DND-41 (cell line): ENCODE results near the gene LIMS2.

Experiments
- ATAC-seq: fragments of 200-7000 bp; cut with Tn5 transposase; 3 replicates; pipeline ENCODE4 v1.9.1; 2021; ENCODE audit warnings: low read depth; ENCODE audit not compliant: insufficient read depth
- DNase-seq: peaks from one replicate; pipeline ENCODE4 v3.0.0-alpha.2; 2020
- H2AFZ ChIP-seq: 2 replicates; pipeline ENCODE4 v1.6.0; 2012; ENCODE audit warnings: low read depth, low read length
- H3K27ac ChIP-seq: 2 replicates; pipeline ENCODE4 v1.5.1; 2012; ENCODE audit warnings: low read length, inconsistent platforms
- H3K27me3 ChIP-seq: fragments of 200-600 bp; sonication (generic); 2 replicates; pipeline ENCODE4 v1.6.0; 2012; ENCODE audit warnings: low read length, mild to moderate bottlenecking, inconsistent platforms; ENCODE audit not compliant: insufficient read depth, poor library complexity
- H3K36me3 ChIP-seq: 2 replicates; pipeline ENCODE4 v1.5.1; 2012; ENCODE audit warnings: low read length, inconsistent platforms; ENCODE audit not compliant: insufficient read depth
- H3K4me1 ChIP-seq: 2 replicates; pipeline ENCODE4 v1.5.1; 2012; ENCODE audit warnings: mild to moderate bottlenecking, low read length; ENCODE audit not compliant: insufficient read depth
- H3K4me2 ChIP-seq: 2 replicates; pipeline ENCODE4 v1.6.0; 2012; ENCODE audit warnings: mild to moderate bottlenecking, moderate library complexity, low read length, inconsistent platforms; ENCODE audit not compliant: insufficient read depth
- H3K4me3 ChIP-seq, 2 experiments: fragments of 200-600 bp in 1 of 2; shearing (Covaris generic) in 1 of 2; 2 replicates each; pipeline ENCODE4 v1.5.1; 2012 to 2016; ENCODE audit warnings: inconsistent platforms in 2 of 2, low read length in 2 of 2, mild to moderate bottlenecking in 2 of 2, low read depth in 1 of 2, moderate library complexity in 1 of 2
- H3K79me2 ChIP-seq: 2 replicates; pipeline ENCODE4 v1.6.0; 2012; ENCODE audit warnings: low read length, inconsistent platforms; ENCODE audit not compliant: insufficient read depth
- H3K9ac ChIP-seq: 2 replicates; pipeline ENCODE4 v1.6.0; 2012; ENCODE audit warnings: low read depth, mild to moderate bottlenecking, inconsistent platforms, low read length, moderate library complexity
- H3K9me3 ChIP-seq: 2 replicates; pipeline ENCODE4 v1.5.1; 2012; ENCODE audit warnings: low read length, moderate library complexity, mild to moderate bottlenecking, inconsistent platforms; ENCODE audit not compliant: insufficient read depth, severe bottlenecking
- H4K20me1 ChIP-seq: 2 replicates; pipeline ENCODE4 v1.6.0; 2012; ENCODE audit warnings: low read length; ENCODE audit not compliant: insufficient read depth
- EZH2 ChIP-seq: IDR thresholded peaks from 3 replicates; pipeline ENCODE4 v1.6.1; 2012; ENCODE audit warnings: borderline replicate concordance, low read depth, mild to moderate bottlenecking, moderate library complexity, low read length, inconsistent platforms; ENCODE audit not compliant: severe bottlenecking
- TF ChIP-seq, protein P1 (sequence below): IDR thresholded peaks from 2 replicates; pipeline ENCODE4 v1.5.1; 2012; ENCODE audit warnings: borderline replicate concordance, low read length, moderate library complexity, mild to moderate bottlenecking; ENCODE audit not compliant: poor library complexity, severe bottlenecking; ENCODE audit errors: extremely low read depth

Gene LIMS2

DNA sequence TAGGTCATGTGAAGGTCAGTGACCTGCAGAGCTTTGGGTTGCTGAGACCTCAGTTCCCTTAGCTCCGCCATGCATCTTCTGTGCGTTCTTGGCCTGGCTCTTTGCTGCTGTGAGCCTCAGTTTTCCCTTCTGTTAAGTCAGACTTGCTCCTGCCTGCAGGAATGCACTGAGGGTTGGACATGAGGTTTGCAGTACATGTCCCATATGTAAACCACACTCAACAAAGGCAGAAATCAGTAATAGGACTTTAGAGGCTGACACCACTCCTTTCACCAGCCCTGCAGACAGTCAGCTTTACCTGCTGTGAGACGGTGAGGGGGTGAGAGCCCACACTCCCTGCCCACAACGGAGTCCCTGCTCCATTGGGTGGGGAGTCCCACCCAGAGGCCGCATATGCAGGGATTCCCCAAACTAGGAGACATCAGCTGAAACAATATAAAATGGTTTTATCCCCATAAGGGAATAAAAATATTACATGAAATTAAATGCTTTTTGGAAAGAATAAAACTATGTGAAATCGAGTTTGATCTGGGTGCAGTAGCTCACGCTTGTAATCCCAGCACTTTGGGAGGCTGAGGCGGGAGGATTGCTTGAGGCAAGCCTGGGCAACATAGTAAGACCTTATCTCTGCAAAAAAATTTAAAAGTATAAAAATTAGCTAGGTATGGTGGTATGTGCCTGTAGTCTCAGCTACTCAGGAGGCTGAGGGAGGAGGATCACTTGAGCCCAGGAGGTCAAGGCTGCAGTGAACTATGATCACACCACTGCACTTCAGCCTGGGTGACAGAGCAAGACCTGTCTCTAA is 84.7 kb downstream of the LIMS2 start:
- H3K9me3 ChIP-seq, result no peaks in the 10 kb centered on the region
- no peak overlapping the region; the same call in 1 of the 2 replicates for H3K4me2 ChIP-seq
- H3K9ac ChIP-seq, result peak overlapping the region; percentile 54
- no peaks in the 10 kb centered on the region for H4K20me1 ChIP-seq
- peaks cover 78% of the 10 kb centered on the region for H3K4me1 ChIP-seq
- DNase-seq (no peak), ATAC-seq (no peak)
- no peak overlapping the region for H3K4me3 ChIP-seq
- H3K27me3 ChIP-seq, result no peaks in the 10 kb centered on the region
- no peaks in the 10 kb centered on the region for H3K36me3 ChIP-seq
- H2AFZ ChIP-seq, result no peak overlapping the region; the same call in 1 of the 2 replicates
- H3K79me2 ChIP-seq, result no peaks in the 10 kb centered on the region
- TF ChIP-seq, protein P1, sequence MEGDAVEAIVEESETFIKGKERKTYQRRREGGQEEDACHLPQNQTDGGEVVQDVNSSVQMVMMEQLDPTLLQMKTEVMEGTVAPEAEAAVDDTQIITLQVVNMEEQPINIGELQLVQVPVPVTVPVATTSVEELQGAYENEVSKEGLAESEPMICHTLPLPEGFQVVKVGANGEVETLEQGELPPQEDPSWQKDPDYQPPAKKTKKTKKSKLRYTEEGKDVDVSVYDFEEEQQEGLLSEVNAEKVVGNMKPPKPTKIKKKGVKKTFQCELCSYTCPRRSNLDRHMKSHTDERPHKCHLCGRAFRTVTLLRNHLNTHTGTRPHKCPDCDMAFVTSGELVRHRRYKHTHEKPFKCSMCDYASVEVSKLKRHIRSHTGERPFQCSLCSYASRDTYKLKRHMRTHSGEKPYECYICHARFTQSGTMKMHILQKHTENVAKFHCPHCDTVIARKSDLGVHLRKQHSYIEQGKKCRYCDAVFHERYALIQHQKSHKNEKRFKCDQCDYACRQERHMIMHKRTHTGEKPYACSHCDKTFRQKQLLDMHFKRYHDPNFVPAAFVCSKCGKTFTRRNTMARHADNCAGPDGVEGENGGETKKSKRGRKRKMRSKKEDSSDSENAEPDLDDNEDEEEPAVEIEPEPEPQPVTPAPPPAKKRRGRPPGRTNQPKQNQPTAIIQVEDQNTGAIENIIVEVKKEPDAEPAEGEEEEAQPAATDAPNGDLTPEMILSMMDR, result no peak
- TF ChIP-seq EZH2, result no peak
- peak overlapping the region; percentile 88 for H3K27ac ChIP-seq

GRCh38 chr2:127589841-127590240 is 85.5 kb downstream of the LIMS2 start:
- Histone ChIP-seq H3K4me1 (peaks cover 71% of the 10 kb centered on the region), H3K4me3 (no peak overlapping the region), H3K27ac (peak overlapping the region; percentile 88; the same call in 1 of the 2 replicates), H3K79me2 (no peaks in the 10 kb centered on the region), H3K4me2 (no peak overlapping the region), H3K27me3 (no peaks in the 10 kb centered on the region), H3K9ac (no peak overlapping the region), H4K20me1 (no peaks in the 10 kb centered on the region), H2AFZ (no peak overlapping the region), H3K36me3 (no peaks in the 10 kb centered on the region), H3K9me3 (no peaks in the 10 kb centered on the region)
- ATAC-seq (no peak), DNase-seq (no peak)
- TF ChIP-seq, protein P1, result no peak
- no peak for TF ChIP-seq EZH2

GRCh38 chr2:127589358-127589757 is 86.0 kb downstream of the LIMS2 start:
- peaks cover 67% of the 10 kb centered on the region for H3K4me1 ChIP-seq
- no peaks in the 10 kb centered on the region for H3K27me3 ChIP-seq
- no peak overlapping the region for H3K27ac ChIP-seq
- H4K20me1 ChIP-seq, result no peaks in the 10 kb centered on the region
- TF ChIP-seq EZH2, result no peak
- TF ChIP-seq, protein P1, result no peak
- H2AFZ ChIP-seq, result no peak overlapping the region
- H3K36me3 ChIP-seq, result no peaks in the 10 kb centered on the region
- no peak overlapping the region for H3K4me2 ChIP-seq
- DNase-seq, result no peak
- H3K79me2 ChIP-seq, result no peaks in the 10 kb centered on the region
- H3K9ac ChIP-seq, result no peak overlapping the region
- no peak overlapping the region for H3K4me3 ChIP-seq
- H3K9me3 ChIP-seq, result no peaks in the 10 kb centered on the region
- no peak for ATAC-seq
